Transverse colon (tissue), 4 donors: ENCODE results near the gene ARHGEF16. TPM values are rescaled to one million over a fixed set of nuclear protein-coding genes. Genes with fewer than 3 reads are reported as not detected.

Experiments used
- DNase-seq: peaks from one replicate; pipeline ENCODE4 v3.0.0-alpha.2; 2019
- H3K27ac ChIP-seq, 4 donors: fragments of 200-600 bp; sonication (generic); 2 replicates each; pipeline ENCODE4 v1.5.1; 2016 to 2018; ENCODE audit warnings: inconsistent platforms in 4 of 4
- H3K27me3 ChIP-seq: fragments of 200-600 bp; sonication (generic); 2 replicates; pipeline ENCODE4 v1.5.1; 2017; ENCODE audit warnings: inconsistent platforms
- H3K36me3 ChIP-seq, 4 donors: fragments of 200-600 bp; sonication (generic); 2 replicates each; pipeline ENCODE4 v1.5.1; 2017 to 2019; ENCODE audit warnings: inconsistent platforms in 4 of 4
- H3K4me1 ChIP-seq, 4 donors: fragments of 200-600 bp; sonication (generic); 2 replicates each; pipeline ENCODE4 v1.5.1; 2017 to 2020; ENCODE audit warnings: inconsistent platforms in 4 of 4
- H3K4me3 ChIP-seq, 4 donors: fragments of 200-600 bp; sonication (generic); 1 replicate in 1 of 4; 2 replicates in 3 of 4; pipeline versions ENCODE4 v1.5.1 to v1.6.1; 2017 to 2019; ENCODE audit warnings: inconsistent platforms in 4 of 4
- H3K9me3 ChIP-seq, 2 donors: fragments of 200-600 bp; sonication (generic); 2 replicates each; pipeline ENCODE4 v1.5.1; 2017 to 2019; ENCODE audit warnings: inconsistent platforms in 2 of 2
- EP300 ChIP-seq: sonication (generic); formaldehyde crosslinking; IDR thresholded peaks from one replicate; pipeline ENCODE4 v1.6.1; 2017; ENCODE audit warnings: antibody characterized with exemption, low read depth
- POLR2A ChIP-seq: fragments of 450-650 bp; IDR thresholded peaks from one replicate; pipeline ENCODE4 v1.6.1; 2016; ENCODE audit warnings: antibody characterized with exemption, mild to moderate bottlenecking, moderate library complexity
- POLR2AphosphoS5 ChIP-seq, 3 donors: sonication (generic); formaldehyde crosslinking; IDR thresholded peaks; one replicate each; pipeline ENCODE4 v1.6.1; 2016; ENCODE audit warnings: antibody characterized with exemption in 3 of 3
- WGBS, 2 donors: methylation state at CpG; one replicate each; pipeline ENCODE4 v1.1.5; 2018; ENCODE audit warnings: low coverage in 1 of 2; 5-methylcytosine and 5-hydroxymethylcytosine counted together
- in situ Hi-C, 4 donors: fragments of 200-750 bp; cut with MboI; loops; one replicate each; pipeline versions ENCODE4 v1.15.0 to v1.15.1; 2017; ENCODE audit warnings: low sequenced_read_pairs in 3 of 4, low pct_ligation_motif_present in 1 of 4, low pct_unique_long_range_greater_than_20kb in 1 of 4
- intact Hi-C: fragments of 100-400 bp; cut with DNase I; formaldehyde crosslinking; loops from one replicate; pipeline ENCODE4 v1.15.1; 2023; ENCODE audit warnings: low total_unique reads
- total RNA-seq, 4 donors: library from RNA; depleted of rRNA; stranded (reverse); fragments of >200 nt; gene quantifications; one replicate each; pipeline ENCODE4 v1.1.0, GENCODE V29; 2016
- TF ChIP-seq, protein P1 (sequence below), 5 experiments: fragments of 200-600 bp in 3 of 5; fragments of 450-650 bp in 2 of 5; sonication (generic) in 3 of 5; IDR thresholded peaks; 1 replicate in 2 of 5; 2 replicates in 3 of 5; pipeline ENCODE4 v1.5.1; 2016 to 2017; ENCODE audit warnings: antibody characterized with exemption in 5 of 5, inconsistent platforms in 3 of 5, mild to moderate bottlenecking in 2 of 5, moderate library complexity in 1 of 5

ARHGEF16 gene
- total RNA-seq, 4 donors from 2014 or later, result 104 to 240 (median 145) TPM

DNA sequence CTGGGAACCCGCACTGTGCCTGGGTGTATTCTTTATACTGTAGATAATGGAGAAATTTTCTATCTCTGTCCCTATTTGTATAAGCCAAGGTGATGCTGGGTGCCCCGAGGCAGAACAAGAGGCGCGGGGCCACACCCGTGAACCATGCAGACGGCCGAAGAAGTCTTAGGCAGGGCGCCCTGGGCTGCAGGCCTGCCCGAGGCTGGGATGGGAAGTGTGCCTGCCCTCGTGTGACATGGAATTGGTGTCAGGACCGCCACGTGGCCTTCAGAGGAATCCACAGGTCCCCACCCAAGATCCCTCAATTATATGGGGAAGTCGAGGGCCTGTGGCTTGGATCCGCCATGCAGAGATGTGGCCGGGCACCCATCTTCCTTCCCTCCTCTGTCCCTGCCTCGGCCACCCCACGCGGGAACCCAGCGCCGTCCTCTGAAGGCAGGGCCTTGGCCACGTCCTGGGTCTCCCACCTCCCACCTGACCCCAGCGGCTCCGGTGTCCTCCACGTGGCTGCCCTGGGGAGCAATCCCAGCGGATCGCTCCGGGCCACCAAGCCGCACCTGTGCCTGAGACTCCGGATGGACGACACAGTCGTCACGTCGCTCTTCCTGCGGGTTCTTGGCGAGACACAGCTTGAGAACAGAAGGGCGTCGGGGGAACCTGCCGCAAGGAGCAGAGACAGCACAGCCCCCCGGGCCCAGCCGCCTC, 19.9 kb upstream of the ARHGEF16 start:
- H3K27ac ChIP-seq, result no peak overlapping the region
- H3K4me1 ChIP-seq, result no peaks in the 10 kb centered on the region
- H3K4me3 ChIP-seq, result no peak overlapping the region
- H3K36me3 ChIP-seq, result no peaks in the 10 kb centered on the region
- in situ Hi-C loops, result loop anchor here in 2 of 4 donors (25.0 kb wide), 2 partner anchors 422 to 597 kb away; partner anchors contain the start of gene ACTRT2 (in 2 of the 2)
- no peaks in the 10 kb centered on the region for H3K9me3 ChIP-seq
- WGBS, 2 donors, result 87 to 100% methylated on average over 3 to 37 of the region's 40 CpGs
- DNase-seq, result no peak
- intact Hi-C loops, result no loop called here
- TF ChIP-seq POLR2A, result no peak
- no peak for TF ChIP-seq EP300
- TF ChIP-seq, protein P1, sequence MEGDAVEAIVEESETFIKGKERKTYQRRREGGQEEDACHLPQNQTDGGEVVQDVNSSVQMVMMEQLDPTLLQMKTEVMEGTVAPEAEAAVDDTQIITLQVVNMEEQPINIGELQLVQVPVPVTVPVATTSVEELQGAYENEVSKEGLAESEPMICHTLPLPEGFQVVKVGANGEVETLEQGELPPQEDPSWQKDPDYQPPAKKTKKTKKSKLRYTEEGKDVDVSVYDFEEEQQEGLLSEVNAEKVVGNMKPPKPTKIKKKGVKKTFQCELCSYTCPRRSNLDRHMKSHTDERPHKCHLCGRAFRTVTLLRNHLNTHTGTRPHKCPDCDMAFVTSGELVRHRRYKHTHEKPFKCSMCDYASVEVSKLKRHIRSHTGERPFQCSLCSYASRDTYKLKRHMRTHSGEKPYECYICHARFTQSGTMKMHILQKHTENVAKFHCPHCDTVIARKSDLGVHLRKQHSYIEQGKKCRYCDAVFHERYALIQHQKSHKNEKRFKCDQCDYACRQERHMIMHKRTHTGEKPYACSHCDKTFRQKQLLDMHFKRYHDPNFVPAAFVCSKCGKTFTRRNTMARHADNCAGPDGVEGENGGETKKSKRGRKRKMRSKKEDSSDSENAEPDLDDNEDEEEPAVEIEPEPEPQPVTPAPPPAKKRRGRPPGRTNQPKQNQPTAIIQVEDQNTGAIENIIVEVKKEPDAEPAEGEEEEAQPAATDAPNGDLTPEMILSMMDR (IDR thresholded peaks at IDR 0.05), result no peak
- no peak for TF ChIP-seq POLR2AphosphoS5 (IDR thresholded peaks at IDR 0.05)
- no peaks in the 10 kb centered on the region for H3K27me3 ChIP-seq

DNA sequence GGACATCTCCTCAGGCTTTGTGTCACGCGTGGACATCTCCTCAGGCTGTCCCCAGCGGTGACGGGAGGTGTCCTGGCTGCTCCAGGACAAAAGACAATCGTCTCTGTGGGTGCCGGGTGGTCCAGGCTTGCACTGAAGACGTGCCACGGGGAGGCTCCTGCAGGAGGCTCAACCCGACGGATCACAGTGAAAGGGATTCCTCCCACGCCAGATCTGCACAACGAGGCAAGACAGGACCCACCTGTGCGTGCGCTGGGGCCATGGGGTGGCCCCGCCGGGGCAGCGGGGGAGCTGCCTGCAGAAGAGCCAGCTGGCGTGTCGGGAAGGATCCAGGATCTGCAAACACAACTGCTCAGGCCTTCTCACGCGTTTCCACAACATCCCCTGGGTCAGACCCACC, 18.8 kb upstream of the ARHGEF16 start:
- TF ChIP-seq POLR2A, result no peak
- no peak for TF ChIP-seq POLR2AphosphoS5 (IDR thresholded peaks at IDR 0.05)
- no peak for TF ChIP-seq EP300
- TF ChIP-seq, protein P1 (IDR thresholded peaks at IDR 0.05), result no peak
- WGBS, 2 donors, result 83 to 93% methylated on average over 7 to 19 of the region's 21 CpGs
- Histone ChIP-seq H3K36me3 (no peaks in the 10 kb centered on the region), H3K4me1 (no peaks in the 10 kb centered on the region), H3K27ac (no peak overlapping the region), H3K27me3 (peaks cover 4% of the 10 kb centered on the region), H3K4me3 (no peak overlapping the region), H3K9me3 (no peaks in the 10 kb centered on the region)
- no peak for DNase-seq
- intact Hi-C loops (no loop called here), in situ Hi-C loops (loop anchor here in 2 of 4 donors (25.0 kb wide), 2 partner anchors 423 to 598 kb away; partner anchors contain the start of gene ACTRT2 (in 2 of the 2))

DNA sequence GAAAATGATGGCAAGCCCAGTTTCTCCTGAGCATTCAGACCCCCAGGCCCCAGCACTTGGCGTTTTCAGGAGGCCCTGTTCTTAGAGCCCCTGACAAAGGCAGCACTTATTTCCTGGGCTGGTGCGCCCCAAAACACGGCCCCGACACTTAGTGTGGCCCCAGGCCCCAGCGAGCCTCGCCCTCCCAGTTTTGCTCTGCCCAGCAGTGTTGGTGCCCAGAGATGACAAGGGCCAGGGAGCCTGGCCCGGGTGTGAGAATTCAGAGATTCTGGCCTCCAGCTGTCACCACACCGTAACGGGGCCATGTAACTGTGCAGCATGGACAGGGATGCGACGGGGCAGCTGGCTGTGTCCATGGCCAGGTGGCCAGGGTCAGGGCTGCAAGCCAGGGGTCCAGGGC, 18.0 kb upstream of the ARHGEF16 start:
- H3K27me3 ChIP-seq, result peaks cover 11% of the 10 kb centered on the region

DNA sequence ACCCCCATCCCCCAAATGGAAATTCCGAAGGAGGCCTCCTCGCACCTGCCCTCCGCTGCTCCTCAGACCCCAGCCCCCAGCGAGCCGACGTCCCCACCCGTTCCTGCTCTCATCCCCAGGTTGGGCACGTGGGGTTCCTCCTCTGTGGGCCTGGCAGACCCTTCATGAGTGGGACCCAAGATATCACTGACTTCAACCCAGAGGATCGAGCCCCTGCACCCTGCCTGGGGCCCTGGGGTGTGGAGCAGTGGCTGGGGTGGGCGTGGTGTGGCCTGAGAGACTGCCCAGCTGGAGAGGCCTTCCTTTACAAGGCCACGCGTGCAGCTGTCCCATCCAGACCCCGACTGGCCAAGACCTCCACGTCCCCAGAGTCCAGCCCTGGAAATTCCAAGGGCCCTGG, 17.6 kb upstream of the ARHGEF16 start:
- intact Hi-C loops (no loop called here), in situ Hi-C loops (loop anchor here in 2 of 4 donors (25.0 kb wide), 2 partner anchors 425 to 600 kb away; partner anchors contain the start of gene ACTRT2 (in 2 of the 2))
- no peaks in the 10 kb centered on the region for H3K4me1 ChIP-seq
- H3K4me3 ChIP-seq, result no peak overlapping the region
- 89 to 91% methylated on average over 8 to 14 of the region's 14 CpGs for WGBS, 2 donors
- no peaks in the 10 kb centered on the region for H3K36me3 ChIP-seq
- no peak for DNase-seq
- TF ChIP-seq, protein P1 (IDR thresholded peaks at IDR 0.05), result no peak
- no peak for TF ChIP-seq POLR2A
- no peak for TF ChIP-seq POLR2AphosphoS5 (IDR thresholded peaks at IDR 0.05)
- TF ChIP-seq EP300, result no peak
- no peaks in the 10 kb centered on the region for H3K9me3 ChIP-seq
- H3K27ac ChIP-seq, result no peak overlapping the region
- peaks cover 16% of the 10 kb centered on the region for H3K27me3 ChIP-seq

More for the DNA sequence above, 18.0 kb upstream of the ARHGEF16 start:
- no peak overlapping the region for H3K4me3 ChIP-seq
- in situ Hi-C loops, result loop anchor here in 2 of 4 donors (25.0 kb wide), 2 partner anchors 424 to 599 kb away; partner anchors contain the start of gene ACTRT2 (in 2 of the 2)
- WGBS, 2 donors, result 85% methylated on average over 11 of the region's 11 CpGs; no CpG with 5 or more reads in 1 of the 2 donors
- no peaks in the 10 kb centered on the region for H3K4me1 ChIP-seq
- no peak for DNase-seq
- intact Hi-C loops, result no loop called here
- H3K9me3 ChIP-seq, result no peaks in the 10 kb centered on the region
- TF ChIP-seq POLR2AphosphoS5 (IDR thresholded peaks at IDR 0.05) (no peak), EP300 (no peak), POLR2A (no peak)
- TF ChIP-seq, protein P1 (IDR thresholded peaks at IDR 0.05), result no peak
- no peaks in the 10 kb centered on the region for H3K36me3 ChIP-seq
- no peak overlapping the region for H3K27ac ChIP-seq
